Endothelial cell (in vitro differentiated cells): ENCODE results near the gene CHCHD6. TPM values are rescaled to one million over a fixed set of nuclear protein-coding genes. Genes with fewer than 3 reads are reported as not detected.

Experiments used
- DNase-seq: peaks from one replicate; pipeline ENCODE4 v3.0.0; 2021; ENCODE audit warnings: low spot score
- H3K27ac Mint-ChIP-seq: one replicate; pipeline ENCODE4 v1.8.0; 2021; ENCODE audit warnings: mixed read lengths, inconsistent platforms; ENCODE audit not compliant: unreplicated experiment
- H3K27me3 Mint-ChIP-seq: one replicate; pipeline ENCODE4 v1.8.0; 2021; ENCODE audit warnings: mild to moderate bottlenecking, moderate library complexity, mixed read lengths, inconsistent platforms; ENCODE audit not compliant: unreplicated experiment
- H3K36me3 Mint-ChIP-seq: one replicate; pipeline ENCODE4 v1.8.0; 2021; ENCODE audit warnings: mild to moderate bottlenecking, low read depth, mixed read lengths, inconsistent platforms; ENCODE audit not compliant: unreplicated experiment
- H3K4me1 Mint-ChIP-seq: one replicate; pipeline ENCODE4 v1.8.0; 2021; ENCODE audit warnings: mild to moderate bottlenecking, mixed read lengths, inconsistent platforms; ENCODE audit not compliant: unreplicated experiment
- H3K4me3 Mint-ChIP-seq: one replicate; pipeline ENCODE4 v1.8.0; 2021; ENCODE audit warnings: mild to moderate bottlenecking, mixed read lengths, inconsistent platforms; ENCODE audit not compliant: unreplicated experiment
- H3K9me3 Mint-ChIP-seq: one replicate; pipeline ENCODE4 v1.8.0; 2021; ENCODE audit warnings: mixed read lengths, inconsistent platforms; ENCODE audit not compliant: unreplicated experiment
- total RNA-seq: library from RNA; stranded (reverse); fragmentation: NEBNext Ultra II Directional; extraction: Animal tissue kit (Norgen Biotek cat#: 25700); gene quantifications from one replicate; pipeline ENCODE4 v1.2.1, GENCODE V29; 2021; ENCODE audit not compliant: unreplicated experiment
- TF ChIP-seq, protein P1 (sequence below): fragments of 200-600 bp; sonication (generic); IDR thresholded peaks from one replicate; pipeline ENCODE4 v1.5.0; 2021; ENCODE audit warnings: antibody characterized with exemption; ENCODE audit not compliant: unreplicated experiment

CHCHD6 gene
- total RNA-seq, 1 donor from 2014 or later = 9.2 TPM

DNA sequence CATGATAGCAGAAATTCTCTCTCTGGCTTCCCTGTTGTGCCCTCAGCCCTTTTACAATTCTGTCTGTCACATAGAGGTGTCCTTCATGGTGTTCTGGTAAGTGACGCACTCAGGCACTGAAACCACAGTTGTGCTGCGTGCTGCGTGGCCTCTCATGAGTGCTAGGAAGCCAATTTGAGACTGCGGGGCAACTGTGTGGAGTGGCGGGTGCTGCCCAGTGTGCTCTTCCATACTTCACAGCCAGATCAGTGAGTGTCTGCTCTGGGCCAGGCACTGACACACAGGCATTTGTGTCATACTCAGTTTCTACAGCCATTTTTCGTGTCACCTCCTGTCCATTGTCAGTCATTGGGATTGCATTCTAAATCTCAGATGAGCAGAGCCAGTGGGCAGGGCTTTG is 145.7 kb downstream of the CHCHD6 start:
- Mint-ChIP-seq H3K9me3 (no peaks in the 10 kb centered on the region), H3K27ac (no peak overlapping the region), H3K4me1 (peaks cover 14% of the 10 kb centered on the region), H3K4me3 (no peak overlapping the region), H3K36me3 (no peaks in the 10 kb centered on the region), H3K27me3 (peaks cover 4% of the 10 kb centered on the region)
- TF ChIP-seq, protein P1, sequence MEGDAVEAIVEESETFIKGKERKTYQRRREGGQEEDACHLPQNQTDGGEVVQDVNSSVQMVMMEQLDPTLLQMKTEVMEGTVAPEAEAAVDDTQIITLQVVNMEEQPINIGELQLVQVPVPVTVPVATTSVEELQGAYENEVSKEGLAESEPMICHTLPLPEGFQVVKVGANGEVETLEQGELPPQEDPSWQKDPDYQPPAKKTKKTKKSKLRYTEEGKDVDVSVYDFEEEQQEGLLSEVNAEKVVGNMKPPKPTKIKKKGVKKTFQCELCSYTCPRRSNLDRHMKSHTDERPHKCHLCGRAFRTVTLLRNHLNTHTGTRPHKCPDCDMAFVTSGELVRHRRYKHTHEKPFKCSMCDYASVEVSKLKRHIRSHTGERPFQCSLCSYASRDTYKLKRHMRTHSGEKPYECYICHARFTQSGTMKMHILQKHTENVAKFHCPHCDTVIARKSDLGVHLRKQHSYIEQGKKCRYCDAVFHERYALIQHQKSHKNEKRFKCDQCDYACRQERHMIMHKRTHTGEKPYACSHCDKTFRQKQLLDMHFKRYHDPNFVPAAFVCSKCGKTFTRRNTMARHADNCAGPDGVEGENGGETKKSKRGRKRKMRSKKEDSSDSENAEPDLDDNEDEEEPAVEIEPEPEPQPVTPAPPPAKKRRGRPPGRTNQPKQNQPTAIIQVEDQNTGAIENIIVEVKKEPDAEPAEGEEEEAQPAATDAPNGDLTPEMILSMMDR = no peak
- DNase-seq = no peak

DNA sequence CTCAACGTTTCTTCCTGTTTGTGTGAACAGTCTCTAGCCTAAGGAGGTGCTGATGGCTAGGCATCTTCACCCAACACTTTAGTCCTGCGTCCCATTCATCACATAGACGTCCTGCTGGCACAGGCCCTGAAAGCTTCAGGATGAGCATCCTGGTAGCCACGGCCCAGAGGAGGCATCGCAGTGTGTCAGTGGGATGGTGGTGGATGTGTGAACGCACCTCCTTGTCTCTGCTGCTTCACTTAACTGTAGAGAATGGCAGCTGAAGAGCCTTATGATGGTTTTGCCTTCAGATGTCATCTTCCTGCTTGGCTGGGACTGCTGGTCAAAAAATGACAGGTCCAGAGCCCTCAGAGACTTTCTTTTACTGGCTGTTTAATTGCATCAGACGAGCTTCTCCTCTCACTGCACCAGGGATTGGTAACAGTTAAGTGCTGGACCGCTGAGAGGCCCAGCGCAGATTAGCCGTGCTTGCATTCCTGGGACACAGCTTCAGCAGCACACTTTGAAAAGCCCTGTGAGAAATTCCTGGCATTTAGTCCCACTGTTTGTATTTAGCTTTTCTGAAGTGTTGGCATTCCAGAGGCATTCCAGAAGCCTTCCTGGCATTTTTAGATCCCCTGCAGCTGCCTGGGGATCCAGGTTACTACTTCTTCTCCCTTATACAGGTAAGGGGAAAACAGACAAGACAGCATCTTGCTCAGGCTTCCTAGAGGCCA is 146.5 kb downstream of the CHCHD6 start:
- DNase-seq = no peak
- TF ChIP-seq, protein P1 = no peak
- H3K9me3 Mint-ChIP-seq = no peaks in the 10 kb centered on the region
- H3K27ac Mint-ChIP-seq = no peak overlapping the region
- H3K4me3 Mint-ChIP-seq = no peak overlapping the region
- peaks cover 4% of the 10 kb centered on the region for H3K27me3 Mint-ChIP-seq
- H3K4me1 Mint-ChIP-seq = peaks cover 14% of the 10 kb centered on the region
- no peaks in the 10 kb centered on the region for H3K36me3 Mint-ChIP-seq

DNA sequence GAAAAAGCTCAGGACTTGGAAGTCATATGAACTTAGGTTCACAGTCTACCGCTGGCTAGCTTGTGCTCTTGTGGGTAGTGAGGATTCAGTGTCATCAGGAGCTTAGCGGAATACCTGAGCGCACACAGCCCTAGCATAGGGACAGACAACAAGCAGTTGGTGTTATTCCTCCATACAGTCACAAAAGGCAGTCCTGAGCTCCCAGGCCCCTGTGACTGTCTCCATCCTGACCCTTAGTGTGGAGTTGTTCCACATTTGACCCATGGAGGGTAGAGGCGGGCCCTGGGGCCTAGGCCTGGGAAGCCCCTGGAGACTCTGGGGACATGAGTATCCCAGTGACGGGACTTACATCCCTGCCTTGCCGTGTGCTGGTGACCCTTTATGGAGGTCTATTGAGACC is 147.3 kb downstream of the CHCHD6 start:
- Mint-ChIP-seq H3K27me3 (peaks cover 4% of the 10 kb centered on the region), H3K36me3 (no peaks in the 10 kb centered on the region), H3K9me3 (no peaks in the 10 kb centered on the region), H3K27ac (no peak overlapping the region), H3K4me3 (no peak overlapping the region), H3K4me1 (peaks cover 14% of the 10 kb centered on the region)
- TF ChIP-seq, protein P1 = no peak
- DNase-seq = no peak

DNA sequence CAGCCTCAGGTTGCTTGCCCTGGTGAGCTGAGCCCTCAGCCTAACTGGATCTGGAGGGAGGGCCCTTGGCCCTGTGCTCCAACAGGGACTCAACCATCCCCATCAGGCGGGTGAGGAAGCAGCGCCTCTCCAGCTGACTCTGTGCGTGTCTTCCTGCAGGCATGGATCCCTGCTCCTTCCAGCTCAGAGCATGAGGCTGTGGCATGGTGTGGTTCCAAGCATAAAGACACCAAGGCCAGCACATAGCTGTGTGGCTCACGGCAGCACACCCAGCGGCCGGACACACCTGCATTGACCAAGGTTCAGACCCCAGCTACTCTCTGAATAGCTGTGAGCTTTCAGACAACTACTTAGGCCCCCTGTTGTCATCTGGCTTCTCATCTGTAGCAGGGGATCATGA is 147.9 kb downstream of the CHCHD6 start:
- no peak overlapping the region for H3K4me3 Mint-ChIP-seq
- H3K4me1 Mint-ChIP-seq = peaks cover 14% of the 10 kb centered on the region
- no peak for DNase-seq
- H3K36me3 Mint-ChIP-seq = no peaks in the 10 kb centered on the region
- H3K9me3 Mint-ChIP-seq = no peaks in the 10 kb centered on the region
- TF ChIP-seq, protein P1 = no peak
- no peak overlapping the region for H3K27ac Mint-ChIP-seq
- H3K27me3 Mint-ChIP-seq = peaks cover 4% of the 10 kb centered on the region

DNA sequence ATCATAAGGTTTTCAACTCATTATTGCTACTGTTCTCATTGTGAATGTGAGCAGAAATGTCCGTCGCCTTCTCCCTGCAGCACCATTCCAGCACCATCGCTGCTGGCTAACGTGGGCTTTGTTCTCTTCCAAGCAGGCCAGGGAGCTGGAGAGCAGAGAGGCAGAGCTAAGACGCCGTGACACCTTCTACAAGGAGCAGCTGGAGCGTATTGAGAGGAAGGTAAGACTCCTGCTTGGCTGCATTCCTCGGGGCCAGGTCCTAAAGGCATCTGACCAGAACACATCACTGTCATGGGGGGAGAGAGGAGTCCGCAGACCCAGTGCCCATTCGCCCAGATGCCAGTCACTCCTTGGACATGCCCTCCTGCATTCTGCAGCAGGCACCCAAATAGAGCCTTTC is 148.5 kb downstream of the CHCHD6 start:
- Mint-ChIP-seq H3K9me3 (no peaks in the 10 kb centered on the region), H3K36me3 (no peaks in the 10 kb centered on the region), H3K4me3 (no peak overlapping the region), H3K27me3 (peaks cover 4% of the 10 kb centered on the region), H3K27ac (no peak overlapping the region), H3K4me1 (peaks cover 14% of the 10 kb centered on the region)
- DNase-seq = no peak
- TF ChIP-seq, protein P1 = no peak
